Uterus (tissue), 4 donors: ENCODE data around the gene FAM228A. TPM values are rescaled to one million over a fixed set of nuclear protein-coding genes. Genes with fewer than 3 reads are reported as not detected.

Source experiments
- DNase-seq, 2 donors: peaks; one replicate each; pipeline ENCODE4 v3.0.0-alpha.2; 2019 to 2020
- H3K27ac ChIP-seq, 2 donors: fragments of 200-600 bp; sonication (generic); 1 replicate in 1 of 2; 2 replicates in 1 of 2; pipeline ENCODE4 v1.5.1; 2016 to 2018
- H3K27me3 ChIP-seq, 2 donors: fragments of 200-600 bp; sonication (generic); one replicate each; pipeline ENCODE4 v1.5.1; 2018 to 2019; ENCODE audit warnings: control low read depth in 1 of 2
- H3K36me3 ChIP-seq, 2 donors: fragments of 200-600 bp; sonication (generic); one replicate each; pipeline ENCODE4 v1.5.1; 2019; ENCODE audit warnings: control low read depth in 1 of 2
- H3K4me1 ChIP-seq, 2 donors: fragments of 200-600 bp; sonication (generic); one replicate each; pipeline ENCODE4 v1.5.1; 2018 to 2019; ENCODE audit warnings: control low read depth in 1 of 2
- H3K4me3 ChIP-seq, 2 donors: fragments of 200-600 bp; sonication (generic); 1 replicate in 1 of 2; 2 replicates in 1 of 2; pipeline ENCODE4 v1.5.1; 2018 to 2019; ENCODE audit warnings: mild to moderate bottlenecking in 1 of 2
- H3K9me3 ChIP-seq, 2 donors: fragments of 200-600 bp; sonication (generic); one replicate each; pipeline ENCODE4 v1.5.1; 2019; ENCODE audit warnings: control low read depth in 1 of 2
- CTCF ChIP-seq, 4 experiments: fragments of 200-600 bp in 2 of 4; fragments of 450-650 bp in 2 of 4; sonication (generic) in 2 of 4; IDR thresholded peaks; one replicate each; pipeline ENCODE4 v1.5.1; 2016 to 2019; ENCODE audit warnings: antibody characterized with exemption in 4 of 4, mild to moderate bottlenecking in 2 of 4, moderate library complexity in 1 of 4
- POLR2A ChIP-seq, 2 donors: fragments of 450-650 bp; IDR thresholded peaks; one replicate each; pipeline ENCODE4 v1.6.1; 2016; ENCODE audit warnings: antibody characterized with exemption in 2 of 2, mild to moderate bottlenecking in 1 of 2, moderate library complexity in 1 of 2
- intact Hi-C: fragments of 100-400 bp; cut with DNase I; formaldehyde crosslinking; loops from one replicate; pipeline ENCODE4 v1.15.1; 2023; ENCODE audit warnings: low total_unique reads
- total RNA-seq, 4 donors: library from RNA; depleted of rRNA in 3 of 4; stranded (reverse); fragments of >200 nt in 3 of 4; gene quantifications; one replicate each; pipeline versions ENCODE4 v1.1.0 to v1.2.4, GENCODE V29; 2014 to 2023
- donor health status: DM: yes; HTN: yes; CAD: no.

The FAM228A gene
- total RNA-seq, 4 donors from 2014 or later: 1.4 to 3.1 (median 3.0) TPM; not detected in 1

GRCh38 chr2:24239553-24239952 lies 64.7 kb downstream of the FAM228A start:
- H3K4me3 ChIP-seq: no peak overlapping the region
- no peaks in the 10 kb centered on the region for H3K9me3 ChIP-seq
- H3K27ac ChIP-seq: no peak overlapping the region
- no peaks in the 10 kb centered on the region for H3K27me3 ChIP-seq
- H3K4me1 ChIP-seq: no peaks in the 10 kb centered on the region
- intact Hi-C loops: no loop called here
- DNase-seq: no peak
- no peak for TF ChIP-seq CTCF (IDR thresholded peaks at IDR 0.05)
- TF ChIP-seq POLR2A (IDR thresholded peaks at IDR 0.05): no peak
- H3K36me3 ChIP-seq: no peaks in the 10 kb centered on the region

Other genes with a start within 250 kb of the FAM228A start
- 10 to 100 TPM; 14.1 to 67.5 (median 32.3) TPM for gene ATAD2B, start 247.9 kb upstream of the FAM228A start, total RNA-seq
- gene UBXN2A, start 234.6 kb upstream of the FAM228A start, total RNA-seq: 10 to 100 TPM; 16.8 to 36.4 (median 24.2) TPM
- gene MFSD2B, start 165.0 kb upstream of the FAM228A start, total RNA-seq: 1 to 10 TPM in 1 of 4 donors, under 1 TPM in 1, not detected in 2; 0.35 to 1.4 TPM
- 10 to 100 TPM in 3 of 4 donors, 1 to 10 TPM in 1; 5.9 to 18.2 (median 12.1) TPM for gene WDCP, start 127.7 kb upstream of the FAM228A start, total RNA-seq
- 10 to 100 TPM in 1 of 4 donors, 1 to 10 TPM in 3; 6.4 to 82.1 (median 6.8) TPM for gene FKBP1B, start 125.3 kb upstream of the FAM228A start, total RNA-seq
- gene SF3B6, start 98.7 kb upstream of the FAM228A start, total RNA-seq: 10 to 100 TPM; 55.0 to 99.0 (median 77.1) TPM
- 10 to 100 TPM in 2 of 4 donors, 1 to 10 TPM in 1, under 1 TPM in 1; 0.77 to 55.4 (median 10.1) TPM for gene TP53I3, start 90.2 kb upstream of the FAM228A start, total RNA-seq
- 1 to 10 TPM in 1 of 4 donors, under 1 TPM in 1, not detected in 2; 0.95 to 2.0 TPM for gene PFN4, start 51.7 kb upstream of the FAM228A start, total RNA-seq
- gene FAM228B, start 51.6 kb upstream of the FAM228A start, total RNA-seq: 10 to 100 TPM; 25.1 to 96.1 (median 51.7) TPM
- 10 to 100 TPM; 11.0 to 71.9 (median 56.2) TPM for gene ITSN2, start 185.5 kb downstream of the FAM228A start, total RNA-seq